Stimulated activated CD8-positive, alpha-beta memory T cell treated with anti-CD3 and anti-CD28 coated beads, Interleukin-7, amount 100 ng/mL, for 48 hours (primary cell): ENCODE data around the gene SPEM2.

ENCODE experiments used
- DNase-seq, 2 donors: peaks; one replicate each; pipeline ENCODE4 v3.0.0-alpha.2; 2020; ENCODE audit warnings: low read depth in 1 of 2; ENCODE audit errors: extremely low read depth in 1 of 2

Gene SPEM2

DNA sequence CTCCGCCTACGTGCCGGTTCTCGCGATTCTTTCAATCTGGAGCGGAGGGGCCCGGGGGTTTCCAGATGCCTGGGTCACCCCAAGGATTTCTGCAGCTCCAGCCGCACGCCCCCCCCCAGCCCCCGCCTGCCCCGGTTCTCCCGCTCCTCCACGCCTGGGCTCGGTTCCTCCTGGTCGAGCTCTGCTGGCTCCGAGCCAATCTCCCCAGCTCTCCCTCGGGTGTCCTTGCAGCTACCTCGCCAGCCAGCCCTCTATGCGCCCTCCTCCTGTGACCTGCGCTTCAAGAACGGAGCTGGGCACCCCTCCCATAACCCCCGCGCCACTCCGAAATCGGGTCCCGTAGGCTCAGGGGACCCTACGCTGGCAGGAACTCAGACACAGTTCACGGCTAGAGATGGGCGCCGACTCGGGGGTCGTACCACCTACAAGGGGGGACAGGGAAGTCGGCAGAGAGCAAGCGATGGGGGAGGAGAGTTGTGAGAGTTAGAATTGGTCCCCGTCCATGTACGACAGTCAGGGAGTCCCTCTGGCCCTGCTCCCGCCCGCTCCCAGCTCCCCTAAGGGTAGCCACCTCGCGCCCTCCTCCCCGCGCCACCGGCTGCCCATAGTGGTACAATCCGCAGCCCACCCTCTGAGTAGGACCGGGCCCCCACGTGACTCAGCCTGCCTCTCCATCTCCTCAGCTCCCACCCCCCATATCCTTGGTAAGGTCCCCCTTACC is 14.9 kb downstream of the SPEM2 start:
- DNase-seq, result no peak

DNA sequence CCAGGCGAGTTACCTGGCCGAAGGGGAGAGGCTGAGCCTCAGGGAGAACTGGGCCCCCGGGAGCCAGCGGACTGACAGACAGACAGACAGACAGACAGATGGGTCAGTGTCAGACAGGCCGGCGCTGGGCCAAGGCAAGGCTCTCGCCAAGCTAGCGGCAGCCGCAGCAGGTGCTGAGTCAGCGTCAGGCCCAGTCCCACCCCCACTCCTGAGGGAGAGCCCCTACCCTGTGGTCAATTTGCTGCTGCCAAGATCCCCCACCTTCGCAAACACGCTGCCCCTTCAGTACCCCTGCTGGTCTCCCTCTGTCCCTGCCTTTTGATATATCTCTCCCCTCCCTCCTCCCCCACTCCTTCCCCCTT is 15.4 kb downstream of the SPEM2 start:
- no peak for DNase-seq

DNA sequence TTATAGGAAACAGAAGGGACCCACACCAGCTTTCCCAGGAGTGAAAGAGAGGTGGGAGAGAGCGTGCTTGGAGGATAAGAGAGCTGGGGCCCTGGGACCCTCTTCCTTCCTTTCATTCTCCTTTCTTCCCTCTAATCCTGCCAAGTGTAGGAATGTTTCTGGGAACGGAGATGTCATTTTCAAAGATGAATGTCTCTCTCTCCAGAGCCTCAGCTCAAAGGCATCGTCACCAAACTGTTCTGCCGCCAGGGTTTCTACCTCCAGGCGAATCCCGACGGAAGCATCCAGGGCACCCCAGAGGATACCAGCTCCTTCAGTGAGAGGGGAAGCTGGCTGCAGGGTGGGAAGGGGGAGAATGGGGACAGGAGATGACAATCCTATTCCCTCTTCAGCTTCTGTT is 15.8 kb downstream of the SPEM2 start:
- no peak for DNase-seq

DNA sequence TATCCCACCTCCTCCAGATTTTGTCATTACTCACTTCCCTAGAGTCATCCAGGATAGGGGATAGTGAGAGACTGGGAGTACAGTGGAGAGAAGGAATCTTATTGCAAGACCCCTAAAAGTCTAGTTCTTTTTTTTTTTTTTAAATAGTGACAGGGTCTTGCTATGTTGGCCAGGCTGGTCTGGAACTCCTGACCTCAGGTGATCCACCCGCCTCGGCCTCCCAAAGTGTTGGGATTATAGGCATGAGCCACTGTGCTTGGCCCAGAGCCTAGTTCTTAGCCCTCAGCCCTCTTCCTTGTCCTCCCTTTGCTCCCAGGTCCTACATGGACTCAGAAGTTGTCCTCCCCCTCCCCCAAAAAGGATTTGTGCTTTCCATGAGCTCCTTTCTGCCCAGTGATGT is 16.7 kb downstream of the SPEM2 start:
- DNase-seq, result no peak

DNA sequence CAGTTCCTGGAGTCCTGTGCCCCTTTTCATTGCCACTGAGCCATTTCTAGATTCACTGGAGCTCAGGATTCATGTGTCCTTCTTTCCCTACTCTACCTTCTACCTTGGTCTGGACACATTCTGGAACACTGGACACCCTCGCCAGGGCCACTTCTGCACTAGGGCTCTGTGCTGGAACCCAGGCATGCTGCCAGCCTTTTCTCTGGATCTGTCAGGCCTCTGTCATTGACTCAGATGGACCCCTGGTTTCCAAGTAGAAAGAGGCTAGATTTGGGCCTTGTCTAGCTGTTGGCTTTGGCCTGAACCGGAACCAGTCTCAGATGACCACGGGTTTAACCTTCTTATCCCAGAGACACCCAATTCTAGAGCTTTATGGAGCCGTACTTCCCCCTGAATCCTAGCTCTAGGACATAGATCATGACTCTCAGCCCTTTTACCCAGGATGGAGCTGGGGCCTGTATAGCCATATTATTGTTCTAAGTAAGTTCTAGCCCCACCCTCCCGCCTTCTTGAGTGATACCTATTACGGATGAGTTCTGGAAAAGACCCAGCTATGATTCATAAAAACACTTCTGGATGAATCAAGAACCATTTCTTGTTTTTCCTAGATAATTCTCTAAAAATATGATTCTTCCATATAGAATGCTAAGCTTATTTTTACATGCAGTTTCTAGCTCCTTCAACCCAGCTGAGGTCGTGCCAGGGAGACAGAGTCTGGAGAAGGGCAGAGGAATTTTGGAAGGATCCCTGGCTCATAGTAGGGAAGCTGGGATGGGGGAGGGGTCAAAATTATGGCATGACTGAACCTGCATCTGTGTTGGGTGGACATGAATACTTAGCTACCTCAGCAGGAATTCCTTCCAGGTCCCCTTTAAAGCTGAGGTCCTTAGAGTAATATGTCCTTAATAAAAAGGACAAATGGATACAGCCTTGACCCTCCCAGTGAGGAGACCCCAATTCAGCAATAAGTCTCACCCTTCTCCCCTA is 18.4 kb downstream of the SPEM2 start:
- DNase-seq, result no peak

DNA sequence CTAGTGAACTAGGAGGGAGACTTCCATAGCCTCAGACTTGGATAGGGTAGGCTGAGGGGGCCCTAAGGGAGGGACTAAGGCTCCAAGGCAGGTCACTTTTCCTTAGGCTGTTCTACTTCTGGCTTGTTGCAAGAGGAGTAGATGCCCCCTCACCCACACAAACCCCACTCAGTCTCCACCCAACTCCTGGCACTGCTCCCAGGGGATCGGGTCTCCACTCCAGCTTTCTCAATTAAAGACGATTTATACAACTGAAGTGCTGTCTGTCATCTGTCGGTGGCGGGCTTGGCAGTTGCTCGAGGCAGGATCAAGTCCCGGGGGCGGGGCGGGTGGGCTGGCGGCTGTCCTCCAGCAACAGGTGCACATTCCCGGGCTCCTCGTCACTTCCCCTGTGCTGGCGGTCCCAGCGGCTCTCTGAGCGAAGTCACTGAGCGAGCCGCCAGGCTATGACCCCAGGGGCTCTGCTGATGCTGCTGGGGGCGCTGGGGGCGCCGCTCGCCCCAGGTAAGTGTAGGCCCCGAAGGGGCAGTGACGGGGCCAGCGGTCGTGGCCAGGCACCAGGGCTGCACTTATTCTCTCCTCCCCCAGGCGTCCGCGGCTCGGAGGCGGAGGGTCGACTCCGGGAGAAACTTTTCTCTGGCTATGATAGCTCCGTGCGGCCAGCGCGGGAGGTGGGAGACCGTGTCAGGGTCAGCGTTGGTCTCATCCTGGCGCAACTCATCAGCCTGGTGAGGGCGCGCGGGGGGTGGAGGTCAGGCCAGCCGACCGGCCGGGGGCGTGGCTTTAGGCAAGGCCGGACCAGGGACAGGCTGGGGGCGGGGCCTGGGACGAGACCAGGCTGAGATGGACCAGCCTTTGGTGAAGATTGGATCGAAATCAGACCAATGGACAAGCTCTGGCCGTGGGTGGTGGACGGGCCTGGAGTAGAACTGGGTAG is 19.5 kb downstream of the SPEM2 start, which contains the start of gene CHRNB1:
TSS of gene CHRNB1 (plus strand) at position 380 of the 937 bp plus-strand sequence. CDS start at position 447, 67 bp downstream.
- no peak for DNase-seq

DNA sequence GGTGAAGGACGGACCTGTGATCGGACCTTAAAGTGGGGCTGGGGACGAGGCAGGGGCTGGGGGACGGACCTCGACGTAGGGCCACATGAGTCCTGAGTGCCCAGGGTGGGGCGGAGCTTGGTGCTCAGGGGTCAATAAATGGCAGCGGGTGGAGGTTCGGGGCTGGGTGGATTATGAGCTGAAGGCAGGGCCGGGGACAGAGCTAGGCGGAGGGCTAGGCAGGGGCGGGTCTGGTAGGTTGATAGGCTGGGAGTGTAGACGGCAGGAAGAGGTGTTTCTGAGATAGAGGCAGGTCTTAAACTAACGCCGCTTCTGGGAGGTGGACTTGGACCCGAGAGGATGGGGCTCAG is 20.2 kb downstream of the SPEM2 start:
- no peak for DNase-seq

DNA sequence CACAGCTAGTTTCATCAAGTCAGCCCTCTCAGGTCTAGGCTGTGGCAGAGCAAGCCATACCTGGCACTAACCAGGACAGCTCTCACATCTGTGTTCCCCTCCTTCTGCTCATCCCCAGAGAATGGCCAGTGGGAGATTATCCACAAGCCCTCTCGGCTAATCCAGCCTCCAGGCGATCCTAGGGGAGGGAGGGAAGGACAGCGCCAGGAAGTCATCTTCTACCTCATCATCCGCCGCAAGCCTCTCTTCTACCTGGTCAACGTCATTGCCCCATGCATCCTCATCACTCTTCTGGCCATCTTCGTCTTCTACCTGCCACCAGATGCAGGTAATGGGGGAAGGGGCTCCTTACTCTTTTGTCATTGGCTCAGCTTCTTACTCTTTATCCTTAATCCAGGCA is 23.0 kb downstream of the SPEM2 start:
- no peak for DNase-seq

DNA sequence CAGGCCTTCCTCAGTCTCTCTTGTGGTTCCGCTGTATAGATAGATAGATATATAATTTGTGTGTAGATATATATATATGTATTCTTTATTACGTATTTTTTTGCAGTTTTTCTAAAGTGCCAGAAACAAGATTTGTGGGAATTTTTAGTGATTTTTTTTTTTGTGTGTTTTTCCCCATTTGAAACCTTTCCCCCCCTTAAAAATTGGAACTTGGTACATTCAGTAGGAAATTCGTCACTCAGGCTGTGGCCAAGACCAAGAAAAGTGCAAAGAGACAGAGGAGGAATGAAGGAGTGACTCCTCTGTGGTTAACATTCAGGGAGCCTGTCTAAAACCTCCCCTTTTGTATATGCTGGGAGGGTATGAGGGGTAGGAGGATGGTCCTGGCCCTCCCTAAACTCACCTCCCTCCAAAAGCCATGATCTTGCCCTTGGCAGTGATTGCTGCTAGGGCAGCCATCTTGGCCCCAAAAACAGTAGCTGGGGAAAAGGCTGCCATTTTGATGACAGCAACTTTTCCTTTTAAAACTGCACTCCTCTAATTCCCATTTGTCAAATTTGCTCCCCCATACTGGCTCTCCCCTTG is 34.6 kb downstream of the SPEM2 start:
- no peak for DNase-seq

DNA sequence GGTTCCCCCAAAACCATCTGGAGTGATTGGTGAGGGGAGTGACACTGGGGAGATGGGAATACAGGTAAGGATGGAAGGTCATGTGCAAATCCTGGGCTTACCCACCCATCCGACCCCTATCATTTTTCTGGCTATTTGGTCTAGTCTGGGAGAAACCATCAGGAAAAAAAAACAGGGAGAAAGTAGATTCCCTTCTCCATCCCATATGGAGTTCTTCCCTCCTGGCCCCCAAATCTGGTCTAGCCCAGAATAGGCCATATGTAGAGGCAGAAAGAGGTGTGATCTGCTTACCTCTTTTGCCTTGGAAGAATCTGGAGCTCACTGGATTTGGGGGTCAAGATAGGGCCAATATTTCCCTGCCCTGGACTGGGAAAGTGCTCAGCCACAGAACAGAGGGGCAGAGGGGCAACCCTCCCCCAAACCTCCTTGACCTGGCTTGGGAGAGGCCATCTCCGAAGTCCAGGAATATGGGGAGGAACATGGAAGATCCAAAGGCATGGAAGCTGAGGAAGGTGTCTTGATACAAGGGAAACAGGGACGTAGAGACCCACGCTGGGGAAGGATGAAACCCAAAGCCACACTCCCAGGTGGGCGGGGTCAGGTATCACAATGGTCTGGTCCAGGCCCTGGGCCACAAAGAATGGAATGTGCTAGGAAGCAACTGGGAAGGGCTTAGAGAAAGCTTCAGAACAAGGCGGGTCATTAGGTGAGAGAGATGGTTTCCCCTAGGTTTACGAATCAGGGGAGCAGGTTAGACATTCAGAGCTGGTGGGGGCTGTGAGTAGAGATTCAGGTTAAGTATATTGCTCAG is 35.6 kb downstream of the SPEM2 start:
- no peak for DNase-seq

DNA sequence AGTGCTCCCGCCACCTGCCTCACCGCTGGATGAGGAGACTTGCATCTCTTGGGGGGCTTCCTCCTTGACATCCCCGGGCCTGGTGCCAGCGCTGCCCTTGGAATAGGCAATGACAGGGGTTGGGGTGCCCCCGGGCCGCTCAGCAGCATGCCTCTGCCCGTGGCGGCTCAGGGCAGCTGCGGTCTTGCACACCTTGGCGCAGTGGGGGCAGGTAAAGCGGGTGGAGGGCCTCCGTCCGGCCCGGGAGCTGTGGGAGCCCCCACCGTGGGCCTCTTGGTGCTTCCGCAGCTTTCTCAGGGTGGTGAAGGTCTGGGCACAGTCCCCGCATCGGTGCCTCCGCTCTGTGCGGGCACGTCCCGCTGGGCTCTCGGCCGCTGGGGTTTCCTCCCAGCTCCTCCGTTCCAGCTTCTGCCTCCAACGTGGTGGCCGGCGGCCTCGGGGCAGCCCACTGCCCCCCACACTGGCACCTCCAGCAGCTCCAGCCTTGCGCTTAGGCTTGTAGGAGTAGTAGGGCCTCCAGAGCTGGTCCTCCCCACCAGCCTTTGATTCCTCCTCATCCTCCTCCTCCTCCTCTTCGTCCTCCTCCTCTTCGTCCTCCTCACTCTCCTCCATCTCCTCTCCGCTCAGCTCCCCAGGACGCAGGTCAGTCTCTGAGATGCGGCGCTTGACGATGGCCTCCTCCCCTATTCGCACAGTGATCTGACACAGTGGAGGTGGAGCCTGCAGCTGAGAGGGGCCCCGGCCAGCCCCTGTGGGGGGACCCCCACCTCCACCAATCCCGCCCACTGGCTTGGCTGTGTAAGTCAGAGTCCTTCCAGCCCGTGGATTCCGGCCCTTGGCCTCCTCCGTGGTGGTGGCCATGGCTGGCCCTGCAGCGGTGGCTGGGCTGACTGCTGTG is 37.3 kb downstream of the SPEM2 start:
- no peak for DNase-seq

DNA sequence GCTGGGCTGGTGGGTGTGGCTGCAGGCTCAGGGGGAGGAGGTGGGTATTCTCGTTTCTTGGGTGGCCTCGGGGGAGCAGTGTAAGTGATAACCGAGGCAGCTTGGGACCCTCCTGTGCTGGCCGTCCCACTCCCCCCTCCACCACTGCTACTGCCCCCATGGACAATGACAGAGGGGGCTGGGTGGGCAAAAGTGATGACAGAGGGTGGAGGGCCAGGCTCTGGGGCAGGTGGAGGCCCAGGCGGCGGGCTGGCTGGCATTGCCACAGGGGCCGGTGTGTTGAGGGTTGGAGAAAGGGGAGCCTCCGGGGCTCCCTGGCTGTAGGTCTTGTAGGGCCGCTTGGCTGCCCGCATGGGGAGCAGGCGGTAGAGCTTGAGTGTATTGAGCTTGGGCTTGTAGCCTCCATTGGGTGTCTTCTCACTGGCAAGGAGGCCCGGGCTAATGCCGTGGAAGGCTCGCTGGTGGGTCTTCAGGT is 38.0 kb downstream of the SPEM2 start:
- DNase-seq, result no peak

DNA sequence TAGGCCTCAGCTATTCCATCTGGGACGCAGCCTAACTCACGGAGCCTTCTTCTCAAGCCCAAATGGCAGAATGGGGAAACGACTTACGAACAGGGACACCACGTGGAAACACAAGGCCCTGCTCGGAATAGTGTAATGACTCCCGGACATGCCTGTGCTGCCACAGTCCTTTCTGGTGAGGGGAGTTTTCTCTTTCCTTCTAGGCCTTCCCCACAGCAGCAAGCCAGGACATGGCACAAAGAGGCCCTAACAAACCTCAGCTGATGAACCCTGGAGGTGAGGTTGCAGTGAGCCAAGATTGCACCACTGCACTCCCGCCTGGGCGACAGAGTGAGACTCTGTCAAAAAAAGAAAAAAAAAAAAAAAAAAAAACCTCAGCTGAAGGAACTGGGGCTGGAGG is 38.7 kb downstream of the SPEM2 start:
- DNase-seq, result no peak

DNA sequence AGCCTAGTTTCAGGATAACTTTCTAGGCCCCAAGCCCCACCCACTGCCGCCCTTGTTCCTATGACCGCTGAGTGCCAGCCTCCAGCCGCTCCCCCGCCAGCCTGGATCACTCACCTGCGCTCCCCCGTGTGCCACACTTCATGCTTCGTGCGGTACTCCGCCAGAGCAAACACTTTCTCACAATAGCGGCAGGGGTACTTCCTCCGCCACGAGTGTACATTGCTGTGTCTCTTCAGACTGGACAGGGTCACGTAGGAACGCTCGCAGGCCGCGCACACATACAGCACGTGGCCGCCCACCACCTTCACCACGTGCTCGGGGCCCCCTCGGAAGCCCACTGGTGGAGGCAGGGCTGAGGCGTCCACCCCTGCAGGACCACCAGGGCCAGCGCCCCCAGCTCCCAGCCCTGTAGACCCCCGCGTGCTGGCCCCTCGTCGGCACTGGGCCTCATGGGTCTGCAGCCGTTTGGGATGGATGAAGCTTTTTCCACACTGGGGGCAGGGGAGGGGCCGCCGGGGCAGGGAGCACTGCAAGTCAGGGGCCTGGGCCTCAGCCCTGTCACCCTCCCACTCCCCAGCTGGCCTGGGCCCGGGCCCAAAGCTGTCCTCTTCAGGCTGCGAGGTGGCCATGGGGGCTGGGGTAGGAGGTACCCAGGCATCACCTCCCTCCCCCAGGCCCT is 40.3 kb downstream of the SPEM2 start:
- DNase-seq, result no peak

DNA sequence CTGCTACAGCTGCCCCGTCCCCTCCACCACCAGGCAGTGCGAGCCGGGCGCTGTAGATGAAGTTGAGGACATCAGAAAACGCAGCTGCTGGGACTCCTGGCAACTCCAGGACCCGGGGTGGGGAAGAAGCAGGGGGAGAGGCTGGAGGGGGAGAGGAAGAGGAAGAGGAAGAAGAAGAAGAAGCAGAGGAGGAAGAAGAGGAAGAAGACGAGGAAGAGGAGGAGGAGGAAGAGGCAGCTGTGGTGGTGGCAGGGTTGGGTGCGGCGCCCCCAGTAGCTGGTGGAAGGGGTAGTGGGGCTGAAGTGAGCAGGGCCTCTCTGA is 40.9 kb downstream of the SPEM2 start:
- DNase-seq, result no peak

DNA sequence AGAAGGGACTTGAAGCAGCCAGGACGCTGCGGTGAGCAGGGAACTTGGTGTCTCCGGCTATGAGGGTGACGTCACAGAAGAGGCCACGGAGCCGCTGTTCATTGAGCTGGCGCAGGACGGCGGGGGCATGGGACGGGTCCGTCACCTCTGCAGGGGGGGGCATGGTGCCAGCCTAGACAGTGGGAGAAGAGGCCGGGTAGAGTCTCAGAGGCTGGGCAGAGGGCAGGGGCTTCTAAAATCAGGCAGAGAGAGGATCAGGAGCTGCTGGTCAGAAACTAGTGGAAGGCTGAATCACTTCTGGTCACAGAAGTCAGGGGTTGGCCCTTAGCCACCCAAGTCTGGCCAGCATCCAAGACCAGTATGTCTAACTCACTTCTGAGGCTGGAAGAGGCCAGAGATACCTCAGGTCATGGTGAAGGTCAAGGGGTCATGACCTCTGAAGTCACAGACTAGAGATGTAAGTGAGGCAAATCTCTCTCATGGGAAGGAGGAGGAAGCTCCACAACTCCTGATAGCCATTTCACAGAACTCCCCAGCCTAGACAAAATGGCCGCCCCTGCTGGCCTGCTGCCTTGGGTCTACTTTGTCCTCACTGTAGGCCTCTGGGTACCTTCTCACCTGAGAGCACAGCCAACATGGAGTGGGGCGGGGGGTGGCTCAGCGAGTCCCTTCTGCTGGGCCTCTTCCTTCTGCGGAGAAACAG is 41.4 kb downstream of the SPEM2 start:
- DNase-seq, result no peak

DNA sequence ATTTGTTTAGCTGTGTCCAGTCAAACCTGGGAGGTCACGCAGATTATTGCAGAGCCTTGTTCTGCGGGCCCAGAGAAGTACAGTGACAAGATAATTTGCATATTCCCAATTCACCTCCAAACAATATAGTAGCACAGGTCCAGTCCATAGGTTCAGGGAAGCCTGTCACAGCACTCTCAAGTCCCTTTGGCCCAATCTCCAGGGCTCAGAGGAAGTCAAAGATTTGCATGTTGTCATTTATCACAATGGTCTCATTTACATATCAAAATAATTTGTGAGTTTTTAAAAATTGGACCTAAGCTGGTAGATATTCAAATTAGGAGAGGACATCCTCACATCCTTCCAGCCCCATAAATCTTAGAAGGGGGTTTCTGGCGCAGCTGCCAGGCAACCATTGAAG is 42.1 kb downstream of the SPEM2 start:
- DNase-seq, result no peak

DNA sequence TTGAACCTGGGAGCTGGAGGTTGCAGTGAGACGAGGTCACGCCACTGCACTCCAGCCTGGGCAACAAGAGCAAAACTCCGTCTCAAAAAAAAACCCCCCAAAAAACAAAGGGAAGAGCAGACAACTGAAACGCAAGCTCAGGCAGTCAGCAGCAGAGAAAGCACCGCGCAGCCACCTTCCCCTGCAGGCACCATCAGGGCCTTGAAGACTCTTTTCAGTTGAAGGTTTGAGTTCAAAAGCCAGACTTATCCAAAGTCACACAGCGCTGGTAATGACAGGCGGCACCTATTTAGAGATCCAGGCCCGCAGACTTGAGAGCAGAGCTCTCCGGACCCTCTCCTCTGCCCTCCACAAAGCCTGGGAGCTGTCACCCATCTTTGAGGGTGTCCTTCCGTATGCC is 42.9 kb downstream of the SPEM2 start:
- no peak for DNase-seq
